H54 (cell line): ENCODE measurements around the gene EMILIN1.
"Not testable (repeated sequence)": the region's sequence is repeated elsewhere in the genome, so short reads cannot be mapped to it uniquely, and the experiment has no call there.

Source experiments
- DNase-seq: peaks from one replicate; pipeline ENCODE4 v3.0.0; 2011; ENCODE audit warnings: low spot score, mixed read lengths; ENCODE audit not compliant: insufficient read length
- FAIRE-seq: peaks from 3 replicates; lab custom pipeline; 2011; peaks lifted over from hg19 to GRCh38; lab: Jason Lieb, UNC
- POLR2A ChIP-seq: IDR thresholded peaks from 2 replicates; pipeline ENCODE4 v1.6.1; 2011; ENCODE audit warnings: low read depth, mild to moderate bottlenecking, low read length

The EMILIN1 gene

GRCh38 chr2:27099334-27099955, 21.0 kb downstream of the EMILIN1 start:
- no peak for FAIRE-seq
- TF ChIP-seq POLR2A = no peak

GRCh38 chr2:27100036-27100435, 21.6 kb downstream of the EMILIN1 start:
- no peak for TF ChIP-seq POLR2A
- FAIRE-seq (no peak), DNase-seq (no peak)

More at GRCh38 chr2:27099334-27099955, 21.0 kb downstream of the EMILIN1 start:
- no peak for DNase-seq

DNA sequence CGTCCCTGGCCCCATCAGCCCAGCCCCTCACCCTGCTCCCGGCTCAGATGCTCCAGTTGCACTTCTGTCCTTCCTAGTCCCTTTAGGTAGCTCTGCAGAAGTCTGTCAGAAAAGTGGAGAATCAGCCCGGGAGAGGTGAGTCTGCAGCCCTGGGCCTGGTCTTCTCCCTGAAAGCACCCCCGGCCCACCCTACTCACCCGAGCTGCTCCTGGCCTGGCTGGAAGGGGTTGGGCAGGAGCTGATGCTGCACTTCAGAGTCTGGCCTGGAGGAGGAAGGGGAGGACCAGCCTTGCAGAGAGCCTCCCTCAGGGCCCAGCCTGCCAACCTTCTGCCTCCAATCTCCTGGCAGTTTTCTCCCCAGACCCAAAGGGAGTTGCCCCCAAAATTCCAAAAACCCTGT, 23.9 kb downstream of the EMILIN1 start:
- no peak for FAIRE-seq
- TF ChIP-seq POLR2A = no peak
- DNase-seq = no peak

DNA sequence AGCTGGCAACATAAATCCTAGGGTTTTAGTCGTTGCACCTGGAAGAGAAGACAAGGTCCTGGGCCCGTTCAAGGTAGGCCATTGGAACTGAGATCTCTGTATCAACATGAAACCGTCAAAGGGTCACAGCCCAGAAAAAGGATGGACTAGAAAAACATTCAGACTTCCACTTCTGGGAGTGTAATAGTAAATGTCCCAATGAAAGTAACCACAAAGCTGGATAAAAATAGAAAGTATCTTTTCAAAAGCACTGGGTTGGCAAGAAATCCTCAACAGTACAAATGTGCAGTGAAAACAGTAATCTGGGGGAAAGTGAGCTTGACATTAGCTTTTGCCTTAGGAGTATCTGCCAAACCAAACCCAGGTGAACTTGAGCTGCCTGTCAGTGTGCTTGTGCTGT, 27.6 kb downstream of the EMILIN1 start:
- no peak for TF ChIP-seq POLR2A
- FAIRE-seq (no peak), DNase-seq (no peak)

- DNase-seq (no peak), FAIRE-seq (no peak)
- no peak for TF ChIP-seq POLR2A
These were observed 29.8 kb downstream of the EMILIN1 start for GRCh38 chr2:27108221-27108620.

- no peak for TF ChIP-seq POLR2A
- DNase-seq = no peak
- no peak for FAIRE-seq
These were observed 30.7 kb downstream of the EMILIN1 start for GRCh38 chr2:27109083-27109482.

GRCh38 chr2:27110603-27111352, 32.4 kb downstream of the EMILIN1 start:
- FAIRE-seq, DNase-seq: not testable (repeated sequence)

DNA sequence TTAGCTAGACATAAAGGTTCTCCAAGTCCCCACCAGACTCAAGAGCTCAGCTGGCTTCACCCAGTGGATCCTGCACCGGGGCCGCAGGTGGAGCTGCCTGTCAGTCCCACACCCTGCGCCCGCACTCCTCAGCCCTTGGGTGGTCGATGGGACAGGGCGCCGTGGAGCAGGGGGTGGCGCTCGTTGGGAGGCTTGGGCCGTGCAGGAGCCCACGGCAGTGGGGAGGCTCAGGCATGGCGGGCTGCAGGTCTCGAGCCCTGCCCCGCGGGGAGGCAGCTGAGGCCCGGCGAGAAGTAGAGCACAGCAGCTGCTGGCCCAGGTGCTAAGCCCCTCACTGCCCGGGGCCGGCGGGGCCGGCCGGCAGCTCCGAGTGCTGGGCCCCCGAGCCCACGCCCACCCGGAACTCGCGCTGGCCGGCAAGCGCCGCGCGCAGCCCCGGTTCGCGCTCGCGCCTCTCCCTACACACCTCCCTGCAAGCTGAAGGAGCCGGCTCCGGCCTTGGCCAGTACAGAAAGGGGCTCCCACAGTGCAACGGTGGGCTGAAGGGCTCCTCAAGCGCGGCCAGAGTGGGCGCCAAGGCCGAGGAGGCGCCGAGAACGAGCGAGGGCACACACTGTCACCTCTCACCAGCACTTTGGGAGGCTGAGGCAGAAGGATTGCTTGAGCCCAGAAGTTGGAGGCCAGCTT, 33.1 kb downstream of the EMILIN1 start:
- DNase-seq, FAIRE-seq: not testable (repeated sequence)

- DNase-seq (no peak), FAIRE-seq (no peak)
- no peak for TF ChIP-seq POLR2A
These were observed 37.1 kb downstream of the EMILIN1 start for GRCh38 chr2:27115519-27115918.

DNA sequence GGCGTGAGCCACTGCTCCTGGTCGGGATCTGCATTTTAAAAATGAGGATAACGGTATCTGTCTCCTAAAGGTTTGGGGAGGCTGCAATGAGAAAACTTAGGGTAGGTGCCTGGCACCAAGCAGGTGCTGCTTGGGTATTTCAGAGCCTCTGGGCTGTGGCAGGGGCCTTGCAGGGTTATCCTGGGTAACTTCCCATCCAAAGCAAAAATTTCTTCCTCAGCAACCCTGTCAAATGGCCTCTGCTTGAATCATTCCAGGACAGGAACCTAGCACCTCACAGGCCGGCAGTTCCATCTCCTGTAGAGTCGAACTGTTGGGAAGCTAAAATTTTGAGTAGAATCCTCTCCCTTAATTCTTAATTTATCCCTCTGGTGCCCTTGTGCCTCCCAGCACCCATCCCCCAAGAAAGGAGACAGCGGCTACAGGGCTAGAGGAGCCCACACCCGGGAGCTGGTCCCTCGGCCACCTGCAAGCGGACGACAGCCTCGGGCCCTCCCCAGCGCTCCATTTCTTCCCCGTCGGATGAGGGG, 39.6 kb downstream of the EMILIN1 start:
- FAIRE-seq (no peak), DNase-seq (no peak)
- no peak for TF ChIP-seq POLR2A

GRCh38 chr2:27118525-27119329, 40.3 kb downstream of the EMILIN1 start, which contains the start of gene CGREF1:
Gene CGREF1, minus strand, starts transcription at chr2:27119128. Its CDS starts 14,762 bp downstream, at chr2:27104366.
- FAIRE-seq (no peak), DNase-seq (no peak)
- TF ChIP-seq POLR2A = no peak

- DNase-seq, FAIRE-seq: not testable (repeated sequence)
These were observed 40.9 kb downstream of the EMILIN1 start for GRCh38 chr2:27119330-27119670.

GRCh38 chr2:27121906-27122305, 43.5 kb downstream of the EMILIN1 start:
- no peak for TF ChIP-seq POLR2A
- FAIRE-seq (no peak), DNase-seq (no peak)

- TF ChIP-seq POLR2A = no peak
- DNase-seq (no peak), FAIRE-seq (no peak)
These were observed 44.4 kb downstream of the EMILIN1 start for GRCh38 chr2:27122791-27123190.
